Panc1 (cell line): ENCODE results near the gene CR2. TPM values are rescaled to one million over a fixed set of nuclear protein-coding genes. Genes with fewer than 3 reads are reported as not detected.

Experiments
- ATAC-seq: fragments of 200-7000 bp; cut with Tn5 transposase; 2 replicates; pipeline ENCODE4 v1.9.1; 2020; ENCODE audit warnings: mild to moderate bottlenecking, moderate library complexity
- BruUV-seq: library from RNA; stranded (reverse); fragments of 400-500 nt; replicated peaks from 2 replicates; lab custom pipeline; 2021; lab: Mats Ljungman, UMichigan
- CTCF ChIA-PET: fragments of 300-600 bp; sonication (Branson Sonifier 250); formaldehyde crosslinking; loops from one replicate; lab custom pipeline; 2022; ENCODE audit warnings: antibody characterized with exemption; lab: Charles Lee
- POLR2A ChIA-PET: fragments of 300-600 bp; sonication (Branson Sonifier 250); formaldehyde crosslinking; loops from one replicate; lab custom pipeline; 2022; ENCODE audit warnings: antibody characterized with exemption; lab: Charles Lee
- DNase-seq: peaks from one replicate; pipeline ENCODE4 v3.0.0-alpha.2; 2010; ENCODE audit warnings: low read depth, low spot score
- H3K27ac ChIP-seq: 2 replicates; pipeline ENCODE4 v1.5.1; 2011; ENCODE audit warnings: mild to moderate bottlenecking, low read length, inconsistent platforms
- H3K27me3 ChIP-seq: fragments of 200-500 bp; sonication (Bioruptor generic); 2 replicates; pipeline ENCODE4 v1.6.0; 2014; ENCODE audit warnings: low read length, inconsistent platforms; ENCODE audit not compliant: control insufficient read depth, insufficient read depth
- H3K36me3 ChIP-seq: fragments of 200-500 bp; sonication (Bioruptor generic); 2 replicates; pipeline ENCODE4 v1.5.1; 2014; ENCODE audit warnings: inconsistent platforms, mild to moderate bottlenecking, low read length, moderate library complexity; ENCODE audit not compliant: control insufficient read depth, insufficient read depth
- H3K4me1 ChIP-seq: 2 replicates; pipeline ENCODE4 v1.5.1; 2011; ENCODE audit warnings: inconsistent platforms, mild to moderate bottlenecking, low read length, moderate library complexity; ENCODE audit not compliant: control insufficient read depth, insufficient read depth
- H3K4me3 ChIP-seq, 2 experiments: 2 replicates each; pipeline ENCODE4 v1.5.1; 2011 to 2012; ENCODE audit warnings: low read depth in 2 of 2, low read length in 2 of 2, mild to moderate bottlenecking in 2 of 2, inconsistent platforms in 1 of 2, moderate library complexity in 1 of 2
- H3K9me3 ChIP-seq: fragments of 200-500 bp; sonication (Bioruptor generic); 2 replicates; pipeline ENCODE4 v1.5.1; 2014; ENCODE audit warnings: low read depth, mild to moderate bottlenecking, inconsistent platforms, low read length, moderate library complexity; ENCODE audit not compliant: control insufficient read depth, insufficient read depth
- CTCF ChIP-seq: fragments of 450-650 bp; IDR thresholded peaks from 2 replicates; pipeline ENCODE4 v1.5.1; 2017; ENCODE audit warnings: mild to moderate bottlenecking
- POLR2AphosphoS5 ChIP-seq: IDR thresholded peaks from 2 replicates; pipeline ENCODE4 v1.6.1; 2012; ENCODE audit warnings: mild to moderate bottlenecking, low read depth, low read length, moderate library complexity
- REST ChIP-seq, 2 experiments: IDR thresholded peaks; 2 replicates each; pipeline ENCODE4 v1.6.1; 2011 to 2012; ENCODE audit warnings: low read depth in 2 of 2, control low read depth in 1 of 2, low read length in 1 of 2, mild to moderate bottlenecking in 1 of 2, moderate library complexity in 1 of 2; ENCODE audit not compliant: insufficient read depth in 1 of 2
- SIN3A ChIP-seq: IDR thresholded peaks from 2 replicates; pipeline ENCODE4 v1.6.1; 2012; ENCODE audit warnings: low read depth, mild to moderate bottlenecking, low read length, moderate library complexity, borderline replicate concordance; ENCODE audit not compliant: insufficient read depth
- TCF7L2 ChIP-seq: IDR thresholded peaks from 2 replicates; pipeline ENCODE4 v1.6.1; 2011; ENCODE audit warnings: mild to moderate bottlenecking, low read depth, low read length, inconsistent platforms
- in situ Hi-C: cut with HindIII; loops from 2 replicates; pipeline ENCODE4 v1.10.0; 2016; ENCODE audit warnings: low sequenced_read_pairs, low pct_unique_long_range_greater_than_20kb
- intact Hi-C: fragments of 100-400 bp; cut with micrococcal nuclease; formaldehyde crosslinking; loops from one replicate; pipeline ENCODE4 v1.10.0; 2022; ENCODE audit not compliant: unreplicated experiment
- total RNA-seq: library from RNA; stranded (reverse); gene quantifications from one replicate; pipeline ENCODE4 v1.2.1, GENCODE V29; 2021; ENCODE audit not compliant: unreplicated experiment

CR2 gene
- total RNA-seq, 1 experiment from 2014 or later = 0.08 TPM

- no TSS peak for BruUV-seq
- intact Hi-C loops = no loop called here
- no peaks in the 10 kb centered on the region for H3K4me1 ChIP-seq
- H3K27me3 ChIP-seq = no peaks in the 10 kb centered on the region; the same call in 1 of the 2 replicates
- ATAC-seq = no peak
- ChIA-PET CTCF (no interaction called here), POLR2A (no interaction called here)
- TF ChIP-seq SIN3A = no peak
- no peak for TF ChIP-seq POLR2AphosphoS5
- TF ChIP-seq REST (IDR thresholded peaks at IDR 0.05; ENCODE audit: insufficient read depth in 1 of 2, low read depth in 2 of 2, low read length in 1 of 2) = no peak
- no peak for TF ChIP-seq CTCF
- TF ChIP-seq TCF7L2 = no peak
- DNase-seq = no peak
- H3K27ac ChIP-seq = no peak overlapping the region
- in situ Hi-C loops = no loop called here
- H3K9me3 ChIP-seq = no peaks in the 10 kb centered on the region
- H3K4me3 ChIP-seq = no peak overlapping the region
- 0 out of 2 replicates have a peak, but pooled peaks cover 2% of the 10 kb centered on the region for H3K36me3 ChIP-seq
Measured at GRCh38 chr1:207428783-207429182, 25.3 kb upstream of the CR2 start.

- no peak overlapping the region for H3K4me3 ChIP-seq
- in situ Hi-C loops = no loop called here
- no peak for ATAC-seq
- H3K9me3 ChIP-seq = no peaks in the 10 kb centered on the region
- no peak overlapping the region for H3K27ac ChIP-seq
- H3K27me3 ChIP-seq = no peaks in the 10 kb centered on the region; the same call in 1 of the 2 replicates
- intact Hi-C loops = no loop called here
- POLR2A ChIA-PET = no interaction called here
- TF ChIP-seq TCF7L2 (no peak), SIN3A (no peak), REST (IDR thresholded peaks at IDR 0.05; ENCODE audit: insufficient read depth in 1 of 2, low read depth in 2 of 2, low read length in 1 of 2) (no peak), POLR2AphosphoS5 (no peak), CTCF (no peak)
- 0 out of 2 replicates have a peak, but pooled peaks cover 2% of the 10 kb centered on the region for H3K36me3 ChIP-seq
- DNase-seq = no peak
- no peaks in the 10 kb centered on the region for H3K4me1 ChIP-seq
- CTCF ChIA-PET = no interaction called here
- BruUV-seq = no TSS peak
Measured at GRCh38 chr1:207429963-207430362, 24.2 kb upstream of the CR2 start.
